ENCODE results near the gene PTPRO.

PTPRO gene

DNA sequence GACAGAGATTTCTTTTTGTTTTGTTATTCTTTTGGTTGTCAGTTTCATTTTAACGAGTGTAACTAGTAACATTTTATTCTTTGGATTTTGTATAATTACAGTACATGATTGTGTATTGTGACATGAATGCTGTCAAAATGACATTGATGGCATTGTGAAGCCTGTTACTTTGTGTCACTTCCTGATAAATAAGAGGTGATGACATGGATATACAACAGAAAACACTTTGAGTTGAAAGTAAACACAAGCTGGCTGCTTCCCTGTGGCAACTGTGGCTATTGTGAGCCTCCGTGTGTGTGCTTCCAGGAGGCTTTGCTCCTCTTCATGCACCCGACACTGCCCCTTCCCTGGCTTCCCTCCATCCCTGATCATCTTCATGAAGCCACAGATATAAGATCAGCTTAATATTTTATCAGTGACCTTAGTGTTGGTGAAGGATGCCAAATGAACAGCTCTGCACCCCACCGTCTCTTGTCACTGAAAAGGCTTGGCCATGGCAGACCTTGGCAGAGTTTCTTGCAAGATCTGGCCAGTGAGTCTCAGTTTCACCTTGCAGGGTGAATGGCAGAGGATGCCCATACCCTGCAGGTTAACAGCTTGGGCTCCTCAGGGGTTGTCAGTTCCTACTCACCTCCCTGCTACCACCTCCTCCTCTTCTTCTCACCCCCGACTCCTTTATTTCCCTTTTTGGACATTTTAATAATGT lies 275.0 kb downstream of the PTPRO start:
- DNase-seq, result no peak
- TF ChIP-seq, protein P1, sequence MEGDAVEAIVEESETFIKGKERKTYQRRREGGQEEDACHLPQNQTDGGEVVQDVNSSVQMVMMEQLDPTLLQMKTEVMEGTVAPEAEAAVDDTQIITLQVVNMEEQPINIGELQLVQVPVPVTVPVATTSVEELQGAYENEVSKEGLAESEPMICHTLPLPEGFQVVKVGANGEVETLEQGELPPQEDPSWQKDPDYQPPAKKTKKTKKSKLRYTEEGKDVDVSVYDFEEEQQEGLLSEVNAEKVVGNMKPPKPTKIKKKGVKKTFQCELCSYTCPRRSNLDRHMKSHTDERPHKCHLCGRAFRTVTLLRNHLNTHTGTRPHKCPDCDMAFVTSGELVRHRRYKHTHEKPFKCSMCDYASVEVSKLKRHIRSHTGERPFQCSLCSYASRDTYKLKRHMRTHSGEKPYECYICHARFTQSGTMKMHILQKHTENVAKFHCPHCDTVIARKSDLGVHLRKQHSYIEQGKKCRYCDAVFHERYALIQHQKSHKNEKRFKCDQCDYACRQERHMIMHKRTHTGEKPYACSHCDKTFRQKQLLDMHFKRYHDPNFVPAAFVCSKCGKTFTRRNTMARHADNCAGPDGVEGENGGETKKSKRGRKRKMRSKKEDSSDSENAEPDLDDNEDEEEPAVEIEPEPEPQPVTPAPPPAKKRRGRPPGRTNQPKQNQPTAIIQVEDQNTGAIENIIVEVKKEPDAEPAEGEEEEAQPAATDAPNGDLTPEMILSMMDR (IDR thresholded peaks at IDR 0.05; ENCODE audit: low read depth, low read length), result no peak

DNA sequence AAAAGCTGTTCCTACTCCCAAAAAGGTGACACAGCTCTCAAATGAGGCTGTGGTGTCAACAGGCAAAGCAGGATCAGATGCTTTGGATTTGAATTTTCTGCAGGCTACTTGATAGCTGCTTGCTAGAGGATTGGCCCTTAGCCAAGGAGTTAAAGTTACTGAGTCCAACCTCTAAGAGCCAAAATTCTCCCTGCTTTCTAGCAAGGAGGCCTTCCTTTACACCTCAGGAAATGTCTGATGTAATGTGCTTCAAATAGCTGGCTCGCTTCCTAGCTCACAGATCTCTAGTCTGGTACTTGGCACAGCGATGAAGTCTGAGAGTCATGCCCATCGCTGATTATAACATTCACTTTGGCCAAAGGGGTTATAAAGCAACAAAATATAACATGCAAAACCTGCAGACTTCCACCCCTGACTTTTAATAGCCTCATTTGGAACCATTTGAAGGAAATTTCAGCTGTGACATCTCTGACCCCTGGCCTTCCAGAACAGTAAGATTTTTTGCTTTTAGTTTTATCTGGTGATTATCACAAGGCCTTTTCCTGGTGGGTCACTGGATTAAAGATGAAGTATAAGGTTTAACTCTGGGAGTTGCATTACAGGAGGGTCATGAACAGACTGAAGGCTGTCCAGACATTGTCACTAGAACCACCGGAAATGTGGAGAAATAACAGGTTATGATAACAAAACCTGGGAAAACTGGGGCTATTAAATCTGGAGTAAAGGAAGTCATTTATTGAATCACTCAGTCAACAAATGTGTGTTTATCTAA lies 277.1 kb downstream of the PTPRO start:
- no peak for DNase-seq
- peaks cover 6% of the 10 kb centered on the region for H3K4me1 ChIP-seq
- TF ChIP-seq, protein P1 (IDR thresholded peaks at IDR 0.05; ENCODE audit: low read depth, low read length), result no peak
- H3K27me3 ChIP-seq, result no peaks in the 10 kb centered on the region
- H3K9me3 ChIP-seq, result no peaks in the 10 kb centered on the region
- no peak overlapping the region for H3K4me3 ChIP-seq (ENCODE audit: low read depth, low read length)
- H3K36me3 ChIP-seq, result peaks cover 8% of the 10 kb centered on the region

More for the DNA sequence above, 275.0 kb downstream of the PTPRO start:
- Histone ChIP-seq H3K9me3 (no peaks in the 10 kb centered on the region), H3K36me3 (peaks cover 8% of the 10 kb centered on the region), H3K4me3 (ENCODE audit: low read depth, low read length) (no peak overlapping the region), H3K27me3 (no peaks in the 10 kb centered on the region), H3K4me1 (peaks cover 6% of the 10 kb centered on the region)

DNA sequence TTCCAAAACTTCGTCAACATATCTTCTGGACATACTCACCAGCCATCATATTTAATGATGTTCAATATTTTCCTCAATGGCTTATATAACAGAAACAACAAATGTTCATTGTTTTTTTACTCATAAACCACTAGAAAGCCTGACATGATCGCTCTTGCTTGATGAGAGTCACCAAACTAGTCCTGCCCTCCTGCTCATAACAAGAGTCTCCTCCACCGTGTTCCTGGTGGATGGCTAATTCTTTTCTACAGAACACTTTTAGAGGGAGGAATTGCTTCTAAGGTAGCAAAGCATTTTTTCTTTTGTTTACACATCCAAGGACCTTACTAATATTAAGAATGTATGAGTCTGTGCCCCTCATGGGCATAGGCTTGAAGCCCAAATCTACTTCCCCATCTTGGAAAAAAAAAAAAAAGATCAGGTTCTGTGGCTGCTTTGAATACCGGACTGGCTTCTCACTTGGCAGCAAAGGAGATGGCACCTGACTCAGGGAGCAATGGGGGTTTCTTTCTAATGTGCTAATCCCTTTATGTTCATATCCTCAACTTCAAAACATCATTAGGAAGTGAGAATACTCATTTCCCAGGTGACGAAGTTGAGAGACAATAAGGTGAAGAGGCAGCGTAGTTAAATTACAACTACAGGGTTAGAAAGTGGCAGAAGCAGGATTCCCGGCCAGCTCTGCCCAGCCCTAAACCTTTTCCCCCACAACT lies 278.1 kb downstream of the PTPRO start:
- TF ChIP-seq, protein P1 (IDR thresholded peaks at IDR 0.05; ENCODE audit: low read depth, low read length), result no peak
- DNase-seq, result no peak
- no peaks in the 10 kb centered on the region for H3K27me3 ChIP-seq
- no peaks in the 10 kb centered on the region for H3K9me3 ChIP-seq
- H3K4me1 ChIP-seq, result peaks cover 6% of the 10 kb centered on the region
- no peak overlapping the region for H3K4me3 ChIP-seq (ENCODE audit: low read depth, low read length)
- peaks cover 1% of the 10 kb centered on the region for H3K36me3 ChIP-seq

DNA sequence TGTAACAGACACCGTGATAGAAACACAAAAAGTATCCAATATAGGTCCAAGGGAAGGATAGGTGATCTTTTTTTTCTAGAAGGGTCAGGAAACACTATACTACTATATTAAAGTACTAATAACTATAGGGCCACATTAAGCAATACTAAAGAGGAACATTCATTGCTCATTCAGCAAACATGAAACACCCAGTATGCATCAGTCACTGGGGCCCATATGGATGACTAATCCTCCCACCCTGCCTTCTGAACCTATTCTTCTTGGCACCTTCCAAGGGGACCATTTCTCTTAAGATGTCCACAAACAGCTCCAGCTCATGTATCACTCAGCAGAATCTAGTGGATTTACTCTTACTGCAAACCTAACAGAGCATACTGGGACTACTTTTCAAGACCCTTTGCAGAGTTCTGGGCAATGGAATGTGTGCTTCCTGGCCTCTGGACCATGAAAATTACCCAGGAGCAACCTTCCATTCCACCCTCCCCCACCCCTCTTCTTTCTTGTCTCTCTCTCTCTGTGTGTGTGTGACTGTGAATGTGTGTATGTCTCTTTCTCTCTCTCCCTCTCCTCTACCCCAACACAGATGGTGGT lies 279.0 kb downstream of the PTPRO start:
- Histone ChIP-seq H3K4me1 (peaks cover 6% of the 10 kb centered on the region), H3K36me3 (no peaks in the 10 kb centered on the region), H3K4me3 (ENCODE audit: low read depth, low read length) (no peak overlapping the region), H3K27me3 (no peaks in the 10 kb centered on the region), H3K9me3 (no peaks in the 10 kb centered on the region)
- TF ChIP-seq, protein P1 (IDR thresholded peaks at IDR 0.05; ENCODE audit: low read depth, low read length), result no peak
- DNase-seq, result no peak

DNA sequence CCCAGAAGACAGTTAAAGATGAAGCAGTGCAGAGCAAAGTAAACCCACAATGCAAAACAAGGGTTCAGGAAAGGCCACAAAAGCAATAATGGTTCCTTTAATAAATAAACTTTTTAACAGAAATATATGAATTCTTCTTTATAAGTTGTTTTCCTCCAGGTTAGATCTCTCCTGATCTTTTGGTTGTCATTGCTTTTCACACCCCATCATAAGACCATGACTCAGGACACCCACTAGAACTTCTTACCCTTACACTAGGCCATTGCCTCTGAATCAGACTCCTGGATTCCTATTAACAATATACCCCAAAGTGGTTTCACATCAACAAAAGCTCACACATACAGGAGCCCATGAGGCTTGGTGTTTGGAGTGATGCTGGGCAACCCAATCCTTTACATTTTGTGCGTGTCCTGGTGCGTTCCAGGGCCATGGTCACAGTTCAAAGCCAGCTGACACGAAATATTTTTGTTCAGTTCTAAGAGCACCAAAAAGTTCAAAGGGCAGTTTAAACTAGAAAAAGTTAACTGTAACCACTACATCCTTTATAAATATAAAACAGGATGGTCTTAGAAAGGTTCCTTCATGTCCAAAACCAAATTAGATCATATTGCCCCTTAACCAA lies 279.9 kb downstream of the PTPRO start:
- DNase-seq, result no peak
- no peak overlapping the region for H3K4me3 ChIP-seq (ENCODE audit: low read depth, low read length)
- no peaks in the 10 kb centered on the region; the same call in 1 of the 2 replicates for H3K27me3 ChIP-seq
- peaks cover 6% of the 10 kb centered on the region for H3K4me1 ChIP-seq
- TF ChIP-seq, protein P1 (IDR thresholded peaks at IDR 0.05; ENCODE audit: low read depth, low read length), result no peak
- no peaks in the 10 kb centered on the region for H3K9me3 ChIP-seq
- H3K36me3 ChIP-seq, result no peaks in the 10 kb centered on the region

Measured in BE2C (cell line).